HG03097 (cell line): ENCODE results near the gene IFNA6.
"Not testable (repeated sequence)": the region's sequence is repeated elsewhere in the genome, so short reads cannot be mapped to it uniquely, and the experiment has no call there.

ENCODE experiments used
- ATAC-seq: cut with Tn5 transposase; IDR thresholded peaks from one replicate; pipeline ENCODE4 v1.9.1; 2021; ENCODE audit not compliant: unreplicated experiment, low FRiP score

Gene IFNA6

DNA sequence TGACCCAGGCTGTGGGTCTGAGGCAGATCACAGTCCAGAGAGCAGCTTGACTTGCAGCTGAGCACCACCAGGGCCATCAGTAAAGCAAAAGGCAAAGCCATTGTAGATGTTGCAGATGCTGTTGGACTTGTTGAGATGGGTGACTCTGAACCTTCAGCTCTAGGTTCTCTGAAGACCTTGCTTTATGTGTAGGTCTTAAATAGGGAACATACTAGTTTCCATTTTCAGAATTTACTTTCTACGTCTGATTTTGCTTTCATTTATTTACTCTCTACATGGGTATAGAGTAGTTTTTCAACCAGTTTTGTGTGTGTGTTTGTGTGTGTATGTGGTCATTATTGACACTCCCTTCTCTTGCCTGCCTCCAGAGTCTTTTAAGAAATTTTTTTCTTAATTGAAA, at the start of gene IFNA6:
TSS of gene IFNA6 (minus strand) at position 101 of the 400 bp plus-strand sequence. CDS start at position 101, 0 bp downstream.
- no peak for ATAC-seq

DNA sequence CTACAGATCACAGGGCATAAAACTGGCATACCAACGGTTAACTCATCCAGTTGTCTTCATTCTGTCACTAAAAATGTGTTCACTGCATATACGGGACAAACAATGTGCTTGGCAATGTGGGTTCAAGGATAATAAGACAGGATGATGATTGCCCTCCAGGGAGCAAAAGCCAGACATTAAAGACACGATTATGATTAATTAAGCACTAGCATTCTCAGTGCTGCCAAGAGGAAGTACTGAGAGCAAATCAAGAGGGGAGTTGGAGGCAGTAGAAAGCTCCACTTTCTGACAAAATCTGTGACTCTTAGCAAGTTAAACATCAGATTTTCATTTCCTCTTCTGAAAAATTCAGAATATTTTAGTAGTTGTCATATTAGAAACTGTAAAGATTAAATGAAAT, 49.3 kb upstream of the IFNA6 start:
- ATAC-seq = no peak

DNA sequence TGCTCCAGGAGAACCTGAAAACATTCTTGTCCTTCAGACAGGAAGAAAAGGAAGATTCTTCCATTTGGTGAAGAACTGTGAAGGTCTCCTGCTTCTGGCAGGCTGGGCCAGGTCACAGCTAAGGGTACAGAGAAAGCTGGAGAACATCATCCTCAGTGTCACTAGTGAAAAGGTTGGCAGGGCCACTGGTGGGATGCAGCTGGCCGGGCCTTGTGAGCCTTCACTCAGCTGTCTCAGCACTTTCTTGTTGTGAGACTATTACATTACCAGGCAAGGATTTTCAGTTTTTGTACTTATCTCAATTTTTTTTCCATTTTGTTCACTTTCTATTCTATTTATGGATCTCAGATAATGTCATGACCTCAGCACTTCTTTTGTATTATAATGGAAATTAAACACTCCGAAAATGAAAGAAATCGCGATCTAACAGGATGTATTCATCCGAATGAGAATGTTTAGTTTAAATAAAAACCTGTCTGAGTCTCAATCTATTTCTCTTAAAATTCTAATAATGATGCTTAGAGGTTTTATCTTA, 48.3 kb upstream of the IFNA6 start:
- ATAC-seq = no peak

DNA sequence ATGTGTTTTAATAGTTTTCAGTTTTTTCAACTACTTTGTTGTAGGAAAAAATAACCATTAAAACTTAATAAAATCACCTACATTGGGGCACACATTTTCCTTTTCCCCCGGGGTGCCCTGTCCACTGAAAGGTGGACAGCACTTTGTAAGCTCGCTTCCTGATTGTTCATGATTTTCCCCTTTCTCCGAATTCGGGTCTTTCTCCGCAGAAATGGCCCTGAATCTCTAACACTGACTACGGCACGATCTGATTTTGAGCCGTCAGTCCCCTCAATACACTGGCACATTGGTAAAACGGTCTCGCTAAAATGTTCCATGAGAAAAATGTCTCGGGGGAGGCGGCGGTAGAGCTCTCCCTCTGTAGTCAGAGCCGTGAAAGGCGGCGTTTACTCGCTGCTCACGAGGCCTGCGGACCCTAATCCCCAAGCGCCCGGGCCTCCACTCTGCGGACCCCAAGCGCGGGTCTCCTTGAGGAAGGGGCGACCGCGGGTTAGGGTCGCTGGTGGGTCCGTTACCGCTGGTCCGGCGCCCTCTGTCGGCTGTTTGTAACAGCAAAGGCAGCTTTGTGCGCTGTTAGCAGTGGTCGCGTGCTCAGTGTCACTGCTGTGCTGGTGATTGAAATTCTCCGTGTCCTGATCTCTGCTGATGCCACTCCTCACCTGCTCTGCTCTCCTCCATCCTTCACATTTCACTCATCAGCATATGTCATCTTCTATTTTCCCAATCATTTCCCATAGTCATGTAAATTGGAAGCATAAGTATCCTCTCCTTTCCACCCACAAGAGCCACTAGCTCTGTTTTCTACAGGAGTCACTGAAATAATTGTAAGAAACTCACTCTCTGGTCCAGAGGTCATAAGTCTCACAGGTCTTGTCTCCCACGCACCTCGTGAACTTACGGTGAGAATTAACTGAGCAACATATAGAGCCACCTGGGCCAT, 45.4 kb upstream of the IFNA6 start:
- ATAC-seq = peak; percentile 49

DNA sequence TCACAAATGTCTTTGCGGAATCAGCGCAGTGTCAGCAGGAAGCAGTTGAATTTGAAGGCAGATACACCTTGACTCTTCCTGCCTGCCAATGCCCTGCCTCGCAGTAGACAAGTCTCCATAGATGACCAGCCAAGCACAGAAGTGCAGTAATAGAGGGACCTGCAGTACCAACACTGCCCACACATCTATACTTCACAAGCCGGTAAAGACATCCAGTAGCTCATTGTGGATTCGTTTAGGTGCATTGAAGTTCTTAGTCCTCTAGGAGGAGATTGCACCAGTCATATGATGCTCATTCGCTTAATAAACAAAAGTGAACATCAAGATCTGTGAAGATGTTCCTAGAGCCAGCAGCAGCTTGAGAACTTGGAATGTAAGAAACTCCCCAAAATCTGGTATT, 41.6 kb upstream of the IFNA6 start:
- ATAC-seq = peak; percentile 76

DNA sequence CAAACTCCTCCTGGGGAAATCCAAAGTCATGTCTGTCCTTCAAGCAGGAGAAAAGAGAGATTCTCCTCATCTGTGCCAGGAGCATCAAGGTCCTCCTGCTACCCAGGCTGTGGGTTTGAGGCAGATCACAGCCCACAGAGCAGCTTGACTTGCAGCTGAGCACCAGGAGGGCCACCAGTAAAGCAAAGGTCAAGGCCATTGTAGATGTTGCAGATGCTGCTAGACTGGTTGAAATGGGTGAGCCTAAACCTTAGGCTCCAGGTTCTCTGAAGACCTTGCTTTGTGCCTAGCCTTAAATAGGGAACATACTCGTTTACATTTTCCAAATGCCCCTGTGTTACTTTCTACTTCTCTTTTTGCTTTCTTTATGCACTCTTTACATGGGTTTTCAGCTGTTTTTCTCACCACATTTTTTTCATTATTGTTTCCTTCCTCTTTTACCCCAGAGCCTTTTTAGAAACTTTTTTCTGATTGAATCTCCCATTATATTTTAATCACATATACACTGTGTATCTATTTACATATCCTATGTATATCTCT, 34.5 kb upstream of the IFNA6 start, which contains the start of gene IFNA2:
TSS of gene IFNA2 (minus strand) at position 268 of the 540 bp plus-strand sequence. CDS start at position 199, 69 bp downstream.
- ATAC-seq = no peak

DNA sequence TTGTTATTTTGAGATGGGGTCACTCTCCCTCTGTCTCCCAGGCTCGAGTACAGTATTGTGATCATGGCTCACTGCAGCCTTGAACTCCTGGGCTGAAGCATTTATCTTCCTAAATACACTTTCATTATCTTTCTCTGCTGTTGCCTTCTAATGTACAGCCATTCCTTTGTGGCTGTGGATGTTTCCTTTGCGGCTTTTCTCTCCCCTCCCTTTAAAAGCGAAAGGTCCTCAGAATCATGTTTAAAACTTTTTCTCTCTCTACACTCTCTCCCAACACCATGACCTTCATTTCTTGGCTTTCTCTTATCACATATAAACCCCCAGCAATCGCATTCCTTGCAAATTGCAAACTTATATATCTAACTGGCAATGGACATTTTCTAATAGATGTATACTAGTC, 32.9 kb upstream of the IFNA6 start:
- no peak for ATAC-seq

DNA sequence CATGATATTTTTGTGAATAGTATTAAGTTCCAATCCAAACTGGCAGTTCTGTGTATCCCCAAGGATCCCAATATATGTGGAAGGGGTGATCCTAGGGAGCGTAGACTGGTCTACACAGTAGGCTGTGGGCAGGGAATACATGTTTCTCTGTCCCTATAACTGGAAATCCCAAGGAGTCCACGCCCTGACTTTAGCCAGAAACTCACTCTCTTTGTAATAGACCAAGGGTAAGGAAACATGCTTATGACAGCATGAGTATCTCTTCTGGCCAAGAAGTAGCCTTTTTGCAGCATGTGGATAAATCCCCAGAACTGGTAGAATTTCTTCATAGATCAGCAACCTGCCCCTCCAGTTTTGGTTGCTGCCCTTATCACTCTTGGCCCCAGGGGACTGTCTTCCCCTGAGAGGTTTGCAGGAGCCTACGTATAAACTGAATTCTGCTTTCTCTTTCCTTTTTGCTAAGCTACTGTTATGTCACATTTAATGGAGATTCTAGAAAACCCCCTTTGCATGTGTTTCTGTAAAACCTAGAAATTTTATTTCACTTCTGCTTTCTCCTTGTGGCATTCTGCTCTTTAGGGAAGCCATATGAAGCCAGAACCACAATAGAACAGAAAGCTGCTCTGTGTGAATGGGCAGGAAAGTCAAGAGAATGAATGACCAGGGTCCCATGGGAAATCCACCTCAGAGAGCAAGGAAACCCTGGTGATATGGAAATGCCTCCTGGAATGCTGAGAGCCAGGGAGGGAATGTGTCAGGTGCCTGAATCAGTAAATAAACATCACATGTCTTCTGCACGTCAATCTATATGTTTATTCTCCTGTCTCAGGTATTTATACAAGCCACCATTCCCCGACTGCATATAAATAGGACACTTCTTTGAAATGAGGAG, 31.0 kb upstream of the IFNA6 start:
- peak; percentile 97 for ATAC-seq

DNA sequence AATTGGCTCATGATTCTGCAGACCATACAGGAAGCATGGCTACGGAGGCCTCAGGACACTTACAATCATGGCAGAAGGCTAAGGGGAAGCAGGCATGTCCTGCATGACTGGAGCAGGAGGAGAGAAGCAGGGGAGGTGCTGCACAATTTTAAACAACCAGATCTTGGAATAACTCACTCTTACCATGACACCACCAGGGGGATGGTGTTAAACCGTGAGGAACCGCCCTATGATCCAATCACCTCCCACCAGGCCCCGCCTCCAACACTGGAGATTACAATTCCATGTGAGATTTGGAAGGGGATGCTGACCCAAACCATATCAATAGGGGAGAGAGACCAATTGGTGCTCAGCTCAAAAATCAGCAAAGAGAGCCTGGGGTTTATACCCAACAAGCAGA, 20.8 kb upstream of the IFNA6 start:
- ATAC-seq = not testable (repeated sequence)

DNA sequence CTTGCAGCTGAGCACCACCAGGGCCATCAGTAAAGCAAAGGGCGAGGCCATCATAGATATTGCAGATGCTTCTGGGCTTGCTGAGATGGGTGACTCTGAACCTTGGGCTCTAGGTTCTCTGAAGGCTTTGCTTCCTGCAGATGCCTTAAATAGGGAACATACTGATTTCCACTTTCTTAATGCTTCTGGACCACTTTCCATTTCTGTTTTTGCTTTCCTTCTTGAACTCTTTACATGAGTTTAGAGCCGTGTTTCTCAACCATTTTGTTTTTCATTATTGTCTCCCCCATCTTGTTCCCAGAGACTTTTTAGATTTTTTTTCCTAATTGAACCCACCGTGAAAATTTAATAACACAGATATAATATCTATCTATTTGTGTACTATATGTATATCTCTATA, 17.3 kb upstream of the IFNA6 start, which contains the start of gene IFNA13:
TSS of gene IFNA13 (minus strand) at position 101 of the 400 bp plus-strand sequence. CDS start at position 54, 47 bp downstream.
- no peak for ATAC-seq

DNA sequence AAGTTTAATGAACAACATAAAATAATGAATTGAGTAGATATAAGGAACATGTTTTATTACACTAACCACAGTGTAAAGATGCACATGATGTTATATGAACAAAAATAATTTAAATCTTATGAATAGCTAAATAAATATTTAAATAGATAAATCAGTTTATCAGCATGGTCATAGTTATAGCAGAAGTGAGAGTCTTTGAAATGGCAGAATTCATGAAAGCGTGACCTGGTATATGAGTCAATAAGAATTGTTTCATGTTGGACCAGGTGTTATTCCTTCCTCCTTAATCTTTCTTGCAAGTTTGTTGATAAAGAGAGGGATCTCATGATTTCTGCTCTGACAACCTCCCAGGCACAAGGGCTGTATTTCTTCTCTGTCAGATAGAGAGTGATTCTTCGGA, 16.5 kb upstream of the IFNA6 start:
- peak; percentile 72 for ATAC-seq

DNA sequence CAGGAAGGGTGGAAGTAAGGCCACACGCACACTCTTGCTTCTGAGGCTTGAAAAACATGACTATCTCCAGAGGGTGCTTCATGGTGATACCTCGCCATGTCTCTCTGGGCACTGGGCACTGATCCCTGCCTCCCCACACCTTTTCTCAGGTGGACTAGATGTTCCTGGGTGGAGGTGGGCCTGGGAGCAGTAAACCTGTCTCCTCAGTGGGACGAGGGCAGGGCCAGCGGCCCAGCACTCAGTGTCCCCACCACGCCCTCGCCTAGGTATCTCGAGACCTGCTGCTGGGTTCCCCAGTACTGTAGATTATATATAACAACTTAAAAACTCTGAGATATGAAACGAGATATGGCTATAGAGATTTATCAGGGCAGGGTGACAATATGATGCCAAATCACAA, 11.6 kb upstream of the IFNA6 start:
- no peak for ATAC-seq

DNA sequence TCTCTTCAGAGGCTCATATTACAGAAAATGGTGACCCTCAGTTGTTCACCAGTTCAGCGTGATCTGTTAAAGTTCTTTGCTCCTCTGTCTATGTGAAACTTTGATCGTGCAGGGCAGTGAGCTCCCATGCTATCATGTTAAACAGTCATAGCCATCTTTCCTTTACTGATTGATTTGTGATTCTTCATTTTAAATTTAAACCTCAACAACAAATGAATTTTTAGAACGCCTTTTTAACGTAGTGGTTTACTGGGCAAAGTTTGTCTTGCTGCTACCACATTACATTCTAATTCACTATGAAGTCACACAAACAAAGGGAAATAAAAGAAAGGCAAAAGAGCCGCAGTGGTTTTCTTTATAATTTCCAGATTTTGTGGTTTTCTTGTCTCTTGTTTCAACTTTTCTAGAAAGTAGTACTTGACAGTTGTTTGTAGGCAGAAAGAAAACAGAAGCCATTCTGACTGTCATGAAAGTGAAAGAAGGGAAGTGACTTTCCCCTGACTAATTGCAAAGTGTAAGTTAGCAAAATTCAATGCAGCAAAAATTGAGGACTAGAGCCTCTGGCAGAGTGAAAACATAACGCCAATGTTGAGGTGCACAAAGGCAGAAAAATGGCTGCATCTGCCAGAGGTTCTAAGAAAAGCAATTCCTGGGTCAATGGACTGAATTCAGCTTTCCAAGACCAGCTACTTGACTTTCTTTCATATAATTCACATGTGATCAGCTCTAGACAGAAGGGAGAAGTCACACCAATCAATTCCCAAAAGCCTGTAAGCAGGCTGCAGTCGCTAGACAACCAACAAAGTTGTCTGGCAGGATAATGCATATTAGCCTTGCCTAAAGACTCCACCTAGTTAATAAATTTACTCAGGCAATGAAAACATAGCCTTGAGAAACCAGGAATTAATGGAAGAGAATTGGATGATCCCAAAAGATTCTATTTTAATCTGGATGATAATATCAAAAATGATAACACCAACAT, 7.1 kb upstream of the IFNA6 start:
- peak; percentile 89 for ATAC-seq

DNA sequence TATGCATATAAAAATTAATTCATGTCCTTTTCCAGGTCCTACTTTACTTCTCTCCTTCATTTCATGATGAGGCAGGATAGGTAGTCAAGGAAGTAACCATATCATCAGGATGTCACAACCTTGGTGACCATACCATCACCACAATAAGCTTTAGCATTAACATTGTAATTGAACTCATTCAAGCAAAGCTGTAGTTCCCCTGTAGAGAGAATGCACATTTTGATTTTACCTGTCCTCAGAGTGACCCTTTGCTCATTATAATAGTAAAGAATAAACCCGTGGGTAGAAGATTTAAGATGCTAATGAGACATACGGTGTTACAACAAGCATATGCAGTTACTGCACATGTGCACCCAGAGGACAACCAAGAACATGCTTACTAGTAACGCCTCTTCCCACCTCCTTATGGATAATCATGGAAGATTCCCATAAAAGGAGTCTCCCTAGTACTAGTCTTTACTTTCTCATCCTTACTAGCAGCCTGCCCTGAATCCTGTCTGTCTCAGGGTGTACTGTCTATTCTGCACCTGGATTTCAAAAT, 2.2 kb downstream of the IFNA6 start:
- no peak for ATAC-seq

DNA sequence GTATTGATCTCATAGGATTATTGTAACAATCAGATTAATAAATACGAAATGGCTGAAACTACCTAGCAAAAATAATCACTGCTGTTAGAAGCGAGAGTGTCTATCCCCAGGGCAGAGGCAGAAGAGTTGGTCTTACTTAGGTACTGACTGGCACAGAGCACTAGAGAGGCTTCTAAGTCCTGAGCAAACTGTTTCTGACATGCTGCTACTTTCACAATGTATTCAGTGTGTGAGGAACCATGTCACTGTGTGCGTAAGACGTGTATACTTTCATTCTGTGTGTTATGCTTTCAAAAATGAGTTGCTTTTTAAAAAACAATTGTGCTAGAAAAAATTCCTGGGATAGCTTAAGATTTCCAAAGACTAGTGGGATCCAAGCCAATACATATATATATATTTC, 10.0 kb downstream of the IFNA6 start:
- ATAC-seq = no peak

DNA sequence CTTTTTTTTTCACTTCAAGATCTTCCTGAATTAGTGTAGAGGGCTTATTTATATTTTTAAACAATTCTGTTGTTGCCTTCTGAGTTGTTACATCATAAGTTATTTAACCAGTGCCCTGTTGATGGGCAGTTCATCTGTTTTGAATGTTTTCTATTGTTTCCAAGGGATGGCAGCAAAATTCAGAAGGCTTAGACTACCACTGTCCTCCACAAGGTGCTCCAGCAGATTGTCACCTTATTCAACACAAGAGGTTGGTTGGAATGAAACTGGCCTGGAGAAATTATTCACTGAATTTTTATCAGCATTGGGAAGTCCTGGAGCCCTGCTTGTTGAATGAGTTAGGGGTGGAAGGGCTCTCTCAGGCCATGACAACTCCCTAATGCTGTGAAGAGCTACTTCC, 14.2 kb downstream of the IFNA6 start:
- ATAC-seq = no peak

DNA sequence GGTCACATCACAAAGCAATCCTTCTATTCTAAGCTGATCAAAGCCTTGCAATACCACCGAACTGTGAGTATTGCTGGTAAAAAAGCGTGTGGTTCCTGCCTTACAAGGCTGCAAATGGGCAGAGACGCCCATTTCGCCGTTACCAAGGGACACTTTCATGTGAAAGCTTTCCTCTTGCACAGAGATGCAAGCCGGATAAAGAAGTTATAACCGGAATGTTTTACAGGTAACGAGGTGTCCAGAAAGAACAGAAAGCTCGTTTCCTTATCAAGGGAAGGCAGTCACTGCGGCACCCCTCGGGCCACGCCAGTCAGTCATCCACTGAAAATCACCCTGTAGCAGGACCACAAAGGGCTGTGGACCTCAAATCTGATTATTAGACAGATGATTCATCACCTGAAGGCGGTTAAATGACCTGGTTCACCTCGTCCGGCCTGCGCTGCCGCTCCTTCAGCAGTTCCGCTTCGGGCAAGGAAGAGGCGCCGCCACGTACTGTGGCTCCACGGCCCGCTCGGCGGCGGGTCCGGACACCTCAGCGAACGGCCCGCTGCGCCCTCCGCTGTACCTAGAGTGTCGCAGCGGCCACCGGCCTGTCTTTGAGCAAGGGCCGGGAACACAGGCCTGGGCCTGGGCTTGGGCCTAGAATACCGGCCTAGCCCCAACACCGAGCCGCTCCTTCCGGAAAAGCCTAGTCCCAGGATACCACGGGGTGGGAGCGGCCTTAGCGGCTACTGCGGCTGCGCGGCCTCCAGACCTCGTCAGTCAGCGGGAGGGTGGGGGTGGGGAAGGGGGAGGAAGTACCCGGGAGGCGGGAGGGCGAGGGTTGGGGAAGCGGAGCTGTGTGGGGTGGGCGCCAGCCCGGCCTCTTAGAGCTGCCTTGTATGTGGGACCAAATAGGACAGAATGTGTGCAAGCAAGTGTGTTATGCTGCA, 15.7 kb downstream of the IFNA6 start, which contains the start of gene KLHL9:
TSS of gene KLHL9 (minus strand) at position 704 of the 932 bp plus-strand sequence. CDS start at position 159, 545 bp downstream.
- peak; percentile 82 for ATAC-seq

DNA sequence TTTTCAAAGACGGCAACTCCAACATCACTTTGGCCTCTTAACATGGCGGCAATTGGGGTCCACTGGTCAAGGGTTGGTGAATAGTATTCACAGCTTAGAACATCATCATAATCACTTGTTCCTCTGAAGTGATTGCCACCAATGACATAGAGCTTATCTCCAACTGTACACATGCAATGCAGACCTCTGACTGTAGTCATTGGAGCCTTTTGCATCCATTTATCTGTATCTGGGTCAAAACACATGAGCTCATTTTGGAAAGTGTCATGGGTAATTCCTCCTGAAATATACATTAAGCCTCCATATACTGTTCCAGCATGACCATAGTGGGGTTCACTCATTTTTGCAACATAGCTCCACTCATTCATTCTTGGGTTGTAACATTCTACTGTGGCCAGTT, 17.5 kb downstream of the IFNA6 start:
- ATAC-seq = no peak
